HEK293 (cell line): Measurements from ENCODE around the gene CD3G.

Experiments used
- BCL11A ChIP-seq: fragments of 450-650 bp; formaldehyde crosslinking; IDR thresholded peaks from 2 replicates; pipeline ENCODE4 v1.5.1; 2016; ENCODE audit warnings: low read depth, missing biosample characterization, missing genetic modification characterization
- CTCF ChIP-seq: fragments of 450-650 bp; formaldehyde crosslinking; IDR thresholded peaks from 2 replicates; pipeline ENCODE4 v1.5.1; 2016; ENCODE audit warnings: missing biosample characterization, missing genetic modification characterization
- PRDM1 ChIP-seq: fragments of 450-650 bp; formaldehyde crosslinking; IDR thresholded peaks from 2 replicates; pipeline ENCODE4; 2016; ENCODE audit warnings: missing biosample characterization, missing genetic modification characterization
- REST ChIP-seq: fragments of 450-650 bp; formaldehyde crosslinking; IDR thresholded peaks from 2 replicates; pipeline ENCODE4 v1.5.1; 2016; ENCODE audit warnings: missing biosample characterization, missing genetic modification characterization
- ZBTB11 ChIP-seq: fragments of 450-650 bp; formaldehyde crosslinking; conservative IDR thresholded peaks from 2 replicates; pipeline ENCODE4 v1.5.1; 2016; ENCODE audit warnings: low read depth, missing biosample characterization, missing genetic modification characterization
- ZFHX2 ChIP-seq: fragments of 450-650 bp; formaldehyde crosslinking; conservative IDR thresholded peaks from 2 replicates; pipeline ENCODE4 v1.5.1; 2016; ENCODE audit warnings: missing biosample characterization, missing genetic modification characterization
- ZNF121 ChIP-seq: fragments of 450-650 bp; formaldehyde crosslinking; IDR thresholded peaks from 2 replicates; pipeline ENCODE4 v1.5.1; 2016; ENCODE audit warnings: missing biosample characterization, missing genetic modification characterization
- ZNF148 ChIP-seq: fragments of 450-650 bp; formaldehyde crosslinking; IDR thresholded peaks from 2 replicates; pipeline ENCODE4 v1.5.0; 2017; ENCODE audit warnings: missing biosample characterization, missing genetic modification characterization, borderline replicate concordance
- ZNF610 ChIP-seq: fragments of 450-650 bp; formaldehyde crosslinking; IDR thresholded peaks from 2 replicates; pipeline ENCODE4 v1.5.1; 2016; ENCODE audit warnings: missing biosample characterization, missing genetic modification characterization, borderline replicate concordance
- ZNF830 ChIP-seq: fragments of 450-650 bp; IDR thresholded peaks from 2 replicates; pipeline ENCODE4 v1.5.0; 2018; ENCODE audit warnings: missing biosample characterization, missing genetic modification characterization, low read depth, mild to moderate bottlenecking, moderate library complexity

- TF ChIP-seq PRDM1 (tag by site-specific recombination) (no peak), CTCF (tag by site-specific recombination) (no peak), ZNF610 (no peak), ZBTB11 (tag by site-specific recombination) (no peak), ZNF830 (tag by site-specific recombination) (no peak), ZNF148 (tag by site-specific recombination) (no peak), ZNF121 (tag by site-specific recombination) (no peak), ZFHX2 (tag by site-specific recombination) (no peak), REST (tag by site-specific recombination) (no peak), BCL11A (tag by site-specific recombination) (no peak)
These were observed 29.1 kb upstream of the CD3G start for GRCh38 chr11:118314988-118315411.
